Ovary (tissue), 9 donors: Measurements from ENCODE around the gene DOP1A. TPM values are rescaled to one million over a fixed set of nuclear protein-coding genes. Genes with fewer than 3 reads are reported as not detected.

Experiments
- DNase-seq, 5 donors: peaks; one replicate each; pipeline ENCODE4 v3.0.0-alpha.2; 2019 to 2020
- H3K27ac ChIP-seq, 2 donors: fragments of 200-600 bp; one replicate each; pipeline versions ENCODE4 v1.5.1 to v1.8.0; 2019 to 2022
- H3K27me3 ChIP-seq: fragments of 200-600 bp; one replicate; pipeline ENCODE4 v1.8.0; 2022
- H3K36me3 ChIP-seq: fragments of 200-600 bp; sonication (generic); one replicate; pipeline ENCODE4 v1.5.1; 2019
- H3K4me1 ChIP-seq: one replicate; pipeline ENCODE4 v1.8.1; 2013; ENCODE audit warnings: mild to moderate bottlenecking, moderate library complexity; ENCODE audit not compliant: insufficient read depth
- H3K4me3 ChIP-seq: fragments of 200-600 bp; sonication (generic); one replicate; pipeline ENCODE4 v1.5.1; 2017
- H3K9me3 ChIP-seq, 2 donors: fragments of 200-600 bp in 1 of 2; sonication (generic) in 1 of 2; one replicate each; pipeline versions ENCODE4 v1.5.1 to v1.8.1; 2013 to 2019; ENCODE audit warnings: mild to moderate bottlenecking in 1 of 2, moderate library complexity in 1 of 2
- EP300 ChIP-seq: sonication (generic); formaldehyde crosslinking; IDR thresholded peaks from one replicate; pipeline ENCODE4 v1.6.1; 2017; ENCODE audit warnings: antibody characterized with exemption
- POLR2A ChIP-seq: fragments of 450-650 bp; IDR thresholded peaks from one replicate; pipeline ENCODE4 v1.6.1; 2017; ENCODE audit warnings: antibody characterized with exemption, mild to moderate bottlenecking, moderate library complexity
- WGBS, 3 donors: extraction: QIAGEN DNeasy Blood & Tissue Kit in 1 of 3; methylation state at CpG; one replicate each; pipeline versions ENCODE4 v1.1.5 to v1.1.7; 2013 to 2017; 5-methylcytosine and 5-hydroxymethylcytosine counted together
- intact Hi-C, 4 donors: fragments of 100-400 bp; cut with DNase I; formaldehyde crosslinking; loops; one replicate each; pipeline versions ENCODE4 v1.11.0 to v1.15.1; 2022 to 2023
- polyA plus RNA-seq, 2 donors: library from polyadenylated mRNA; stranded (reverse); fragments of 200-250 nt in 1 of 2; fragments of 350-450 nt in 1 of 2; fragmentation: Illumina TruSeq in 1 of 2; extraction: RNeasy Lipid Tissue Mini Kit (QIAGEN cat#74804) in 1 of 2; gene quantifications; one replicate each; pipeline ENCODE4 v1.2.3, GENCODE V29; 2013 to 2014
- total RNA-seq, 7 donors: library from RNA; depleted of rRNA in 2 of 7; stranded (reverse); fragments of >200 nt in 2 of 7; fragmentation: NEBNext Ultra II Directional in 3 of 7; extraction: Animal tissue kit (Norgen Biotek cat#: 25700) in 3 of 7; gene quantifications; one replicate each; pipeline versions ENCODE4 v1.1.0 to v1.2.4, GENCODE V29; 2016 to 2023
- TF ChIP-seq, protein P1 (sequence below), 3 donors: fragments of 450-650 bp in 2 of 3; fragments of 200-600 bp in 1 of 3; IDR thresholded peaks; one replicate each; pipeline versions ENCODE4 v1.5.1 to v1.8.0; 2016 to 2022; ENCODE audit warnings: antibody characterized with exemption in 3 of 3, mild to moderate bottlenecking in 1 of 3
- donor health status: DM: no; HTN: no; CAD: no; lungs with moderate emphysema.
- donor health status: DM: no; HTN: no; CAD: no.
- donor health status: Bipolar disorder and iron deficiency.
- donor health status: DM: yes; HTN: yes; CAD: no.
- donor health status: DM: no; HTN: no; CAD: no.
- donor health status: DM: yes; HTN: yes; CAD: no.

The DOP1A gene
- total and polyA plus RNA-seq, 9 donors = 7.8 to 32.9 (median 26.6) TPM

DNA sequence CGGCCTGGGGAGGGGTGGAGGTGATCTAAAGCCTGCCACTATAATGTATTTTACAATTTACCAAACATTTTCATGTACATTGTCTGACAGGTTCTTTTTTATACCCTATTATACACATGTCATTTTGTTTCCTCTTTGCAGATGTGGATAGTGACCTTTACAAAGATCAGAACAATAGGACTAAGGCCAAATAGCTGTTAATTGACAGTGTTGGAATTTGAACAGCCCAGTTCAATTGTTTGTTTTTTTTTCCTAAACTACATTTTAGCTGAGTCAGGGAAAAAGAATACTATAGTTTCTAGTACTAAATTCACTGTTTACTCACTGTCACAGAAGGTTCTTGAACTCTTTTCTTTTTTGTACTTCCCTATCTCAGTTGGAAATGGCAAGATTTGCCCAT lies 85.4 kb downstream of the DOP1A start:
- H3K9me3 ChIP-seq = no peaks in the 10 kb centered on the region
- no peak overlapping the region for H3K27ac ChIP-seq
- intact Hi-C loops = no loop called here
- H3K36me3 ChIP-seq = no peaks in the 10 kb centered on the region
- WGBS, 3 donors = 85 to 92% (median 88%) methylated on average over 1 of the region's 1 CpG
- H3K4me3 ChIP-seq = no peak overlapping the region
- no peaks in the 10 kb centered on the region for H3K27me3 ChIP-seq
- DNase-seq = no peak
- TF ChIP-seq POLR2A (no peak), EP300 (no peak)
- TF ChIP-seq, protein P1, sequence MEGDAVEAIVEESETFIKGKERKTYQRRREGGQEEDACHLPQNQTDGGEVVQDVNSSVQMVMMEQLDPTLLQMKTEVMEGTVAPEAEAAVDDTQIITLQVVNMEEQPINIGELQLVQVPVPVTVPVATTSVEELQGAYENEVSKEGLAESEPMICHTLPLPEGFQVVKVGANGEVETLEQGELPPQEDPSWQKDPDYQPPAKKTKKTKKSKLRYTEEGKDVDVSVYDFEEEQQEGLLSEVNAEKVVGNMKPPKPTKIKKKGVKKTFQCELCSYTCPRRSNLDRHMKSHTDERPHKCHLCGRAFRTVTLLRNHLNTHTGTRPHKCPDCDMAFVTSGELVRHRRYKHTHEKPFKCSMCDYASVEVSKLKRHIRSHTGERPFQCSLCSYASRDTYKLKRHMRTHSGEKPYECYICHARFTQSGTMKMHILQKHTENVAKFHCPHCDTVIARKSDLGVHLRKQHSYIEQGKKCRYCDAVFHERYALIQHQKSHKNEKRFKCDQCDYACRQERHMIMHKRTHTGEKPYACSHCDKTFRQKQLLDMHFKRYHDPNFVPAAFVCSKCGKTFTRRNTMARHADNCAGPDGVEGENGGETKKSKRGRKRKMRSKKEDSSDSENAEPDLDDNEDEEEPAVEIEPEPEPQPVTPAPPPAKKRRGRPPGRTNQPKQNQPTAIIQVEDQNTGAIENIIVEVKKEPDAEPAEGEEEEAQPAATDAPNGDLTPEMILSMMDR (IDR thresholded peaks at IDR 0.05) = no peak
- no peaks in the 10 kb centered on the region for H3K4me1 ChIP-seq

DNA sequence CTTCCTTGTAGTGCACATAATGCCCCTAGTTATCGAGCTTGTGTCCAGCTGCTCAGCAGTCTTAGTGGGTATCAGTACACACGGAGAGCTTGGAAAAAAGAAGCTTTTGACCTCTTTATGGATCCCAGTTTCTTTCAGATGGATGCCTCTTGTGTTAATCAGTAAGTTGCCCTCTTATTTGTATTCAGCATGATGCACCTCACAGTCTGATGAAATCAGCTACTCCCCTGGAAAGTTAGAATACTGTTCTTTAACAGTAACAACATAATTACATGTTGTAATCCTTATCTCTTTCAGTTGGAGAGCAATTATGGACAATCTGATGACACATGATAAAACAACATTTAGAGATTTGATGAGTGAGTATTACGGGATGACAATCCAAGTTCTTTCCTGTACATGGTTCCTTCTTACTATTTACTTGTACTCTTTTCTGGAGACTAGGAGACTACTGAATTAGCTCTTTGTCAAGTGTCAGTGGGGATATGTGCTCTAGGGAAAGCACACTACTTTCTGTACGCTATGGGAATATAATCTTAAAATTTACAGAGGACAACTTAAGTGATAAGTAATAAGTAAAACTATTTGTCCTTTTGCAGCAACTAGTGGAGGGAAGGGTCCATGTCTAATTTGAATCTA lies 86.5 kb downstream of the DOP1A start:
- Histone ChIP-seq H3K9me3 (no peaks in the 10 kb centered on the region), H3K36me3 (no peaks in the 10 kb centered on the region), H3K27me3 (no peaks in the 10 kb centered on the region), H3K4me1 (no peaks in the 10 kb centered on the region), H3K27ac (no peak overlapping the region), H3K4me3 (no peak overlapping the region)
- no peak for DNase-seq
- 89 to 92% (median 91%) methylated on average over 4 of the region's 4 CpGs for WGBS, 3 donors
- intact Hi-C loops = no loop called here
- no peak for TF ChIP-seq POLR2A
- TF ChIP-seq, protein P1 (IDR thresholded peaks at IDR 0.05) = no peak
- no peak for TF ChIP-seq EP300

DNA sequence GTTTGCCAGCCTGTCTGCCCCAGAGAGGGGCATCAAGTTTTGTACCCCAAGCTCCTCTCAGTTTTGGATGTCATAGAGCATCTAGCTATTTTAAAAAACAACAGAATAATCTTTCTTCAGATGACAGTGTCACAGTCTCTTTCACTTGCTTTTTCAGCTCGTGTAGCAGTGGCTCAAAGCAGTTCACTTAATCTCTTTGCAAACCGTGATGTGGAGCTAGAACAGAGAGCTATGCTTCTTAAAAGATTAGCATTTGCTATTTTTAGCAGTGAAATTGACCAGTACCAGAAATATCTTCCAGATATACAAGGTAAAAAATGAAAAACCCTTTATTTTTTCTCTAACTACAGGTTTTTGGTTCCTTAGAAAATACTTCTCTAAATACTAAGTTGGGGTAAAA lies 88.3 kb downstream of the DOP1A start:
- no peaks in the 10 kb centered on the region for H3K36me3 ChIP-seq

DNA sequence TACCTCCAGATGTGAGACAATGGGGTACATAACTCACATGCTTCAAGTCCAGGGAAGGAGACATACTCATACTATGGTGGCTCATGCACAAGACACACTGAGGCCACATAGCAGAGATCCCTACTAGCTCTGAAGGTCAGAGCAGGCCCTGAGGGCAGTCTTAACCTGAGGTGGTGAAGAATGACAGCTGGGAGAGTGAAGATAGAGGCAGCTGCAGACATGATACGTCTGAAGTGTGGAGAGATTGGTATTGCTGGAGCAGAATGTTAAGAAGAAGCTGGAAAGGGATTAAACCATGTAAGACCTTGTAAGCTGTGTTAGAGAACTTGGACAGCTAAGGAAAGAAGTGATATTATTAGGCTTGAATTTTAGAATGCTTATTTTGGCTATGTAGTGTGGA lies 92.7 kb downstream of the DOP1A start:
- TF ChIP-seq POLR2A (no peak), EP300 (no peak)
- TF ChIP-seq, protein P1 (IDR thresholded peaks at IDR 0.05) = no peak
- H3K36me3 ChIP-seq = no peaks in the 10 kb centered on the region

More for the DNA sequence above, 88.3 kb downstream of the DOP1A start:
- H3K27ac ChIP-seq = no peak overlapping the region
- DNase-seq = no peak
- TF ChIP-seq EP300 = no peak
- TF ChIP-seq, protein P1 (IDR thresholded peaks at IDR 0.05) = no peak
- TF ChIP-seq POLR2A = no peak
- H3K9me3 ChIP-seq = no peaks in the 10 kb centered on the region
- H3K27me3 ChIP-seq = no peaks in the 10 kb centered on the region
- 14 to 51% (median 25%) methylated on average over 2 of the region's 2 CpGs for WGBS, 3 donors
- intact Hi-C loops = no loop called here
- peaks cover 4% of the 10 kb centered on the region for H3K4me1 ChIP-seq
- no peak overlapping the region for H3K4me3 ChIP-seq

More for the DNA sequence above, 92.7 kb downstream of the DOP1A start:
- Histone ChIP-seq H3K27ac (no peak overlapping the region), H3K27me3 (no peaks in the 10 kb centered on the region), H3K4me3 (no peak overlapping the region), H3K4me1 (peaks cover 4% of the 10 kb centered on the region), H3K9me3 (no peaks in the 10 kb centered on the region)
- 19 to 45% (median 29%) methylated on average over 1 of the region's 1 CpG for WGBS, 3 donors
- intact Hi-C loops = no loop called here
- DNase-seq = no peak
